Mucosa of rectum (tissue), 2 donors: ENCODE data around the gene COL11A2.

ENCODE experiments used
- H3K27ac ChIP-seq, 2 donors: one replicate each; pipeline ENCODE4 v1.7.0; 2013; ENCODE audit warnings: inconsistent platforms in 2 of 2, low read depth in 2 of 2, low read length in 2 of 2
- H3K27me3 ChIP-seq, 2 donors: one replicate each; pipeline ENCODE4 v1.7.0; 2013; ENCODE audit warnings: low read length in 2 of 2; ENCODE audit not compliant: control insufficient read depth in 2 of 2, insufficient read depth in 2 of 2
- H3K36me3 ChIP-seq, 2 donors: one replicate each; pipeline ENCODE4 v1.7.0; 2013; ENCODE audit warnings: low read length in 2 of 2; ENCODE audit not compliant: control insufficient read depth in 2 of 2, insufficient read depth in 2 of 2
- H3K4me1 ChIP-seq, 2 donors: one replicate each; pipeline ENCODE4 v1.7.0; 2013; ENCODE audit warnings: low read length in 2 of 2, mild to moderate bottlenecking in 1 of 2; ENCODE audit not compliant: control insufficient read depth in 2 of 2, insufficient read depth in 2 of 2
- H3K4me3 ChIP-seq, 2 donors: one replicate each; pipeline ENCODE4 v1.7.0; 2013; ENCODE audit warnings: low read length in 2 of 2
- H3K9ac ChIP-seq, 2 donors: one replicate each; pipeline ENCODE4 v1.7.0; 2013; ENCODE audit warnings: low read length in 2 of 2, low read depth in 1 of 2, mild to moderate bottlenecking in 1 of 2
- H3K9me3 ChIP-seq, 2 donors: one replicate each; pipeline ENCODE4 v1.7.0; 2013; ENCODE audit warnings: low read length in 2 of 2; ENCODE audit not compliant: control insufficient read depth in 2 of 2
- donor health status: healthy.
- donor health status: Normal muscosa, but diverticular disease.

The COL11A2 gene

GRCh38 chr6:33116841-33117711, 75.2 kb downstream of the COL11A2 start:
- H3K27ac ChIP-seq, result no peak overlapping the region
- peaks cover 14 to 25% of the 10 kb centered on the region in 2 donors for H3K27me3 ChIP-seq
- H3K4me1 ChIP-seq, result no peaks in the 10 kb centered on the region
- H3K9me3 ChIP-seq, result no peaks in the 10 kb centered on the region
- no peaks in the 10 kb centered on the region for H3K36me3 ChIP-seq
- H3K9ac ChIP-seq, result no peak overlapping the region
- H3K4me3 ChIP-seq, result no peak overlapping the region

- Histone ChIP-seq H3K4me3 (no peak overlapping the region), H3K9me3 (no peaks in the 10 kb centered on the region), H3K27ac (no peak overlapping the region), H3K4me1 (no peaks in the 10 kb centered on the region), H3K9ac (no peak overlapping the region), H3K36me3 (no peaks in the 10 kb centered on the region), H3K27me3 (peaks cover 14 to 25% of the 10 kb centered on the region in 2 donors)
These were observed 75.8 kb downstream of the COL11A2 start for GRCh38 chr6:33116417-33116816.

GRCh38 chr6:33114406-33114805, 77.9 kb downstream of the COL11A2 start:
- H3K9ac ChIP-seq, result no peak overlapping the region
- H3K4me1 ChIP-seq, result no peaks in the 10 kb centered on the region
- peaks cover 14 to 25% of the 10 kb centered on the region in 2 donors for H3K27me3 ChIP-seq
- H3K4me3 ChIP-seq, result no peak overlapping the region
- no peaks in the 10 kb centered on the region for H3K9me3 ChIP-seq
- no peaks in the 10 kb centered on the region for H3K36me3 ChIP-seq
- H3K27ac ChIP-seq, result no peak overlapping the region

GRCh38 chr6:33113755-33114154, 78.5 kb downstream of the COL11A2 start:
- H3K9ac ChIP-seq, result no peak overlapping the region
- H3K4me3 ChIP-seq, result no peak overlapping the region
- H3K27me3 ChIP-seq, result peaks cover 14 to 25% of the 10 kb centered on the region in 2 donors
- no peaks in the 10 kb centered on the region for H3K9me3 ChIP-seq
- H3K36me3 ChIP-seq, result no peaks in the 10 kb centered on the region
- no peaks in the 10 kb centered on the region for H3K4me1 ChIP-seq
- no peak overlapping the region for H3K27ac ChIP-seq
